ENCODE measurements around the gene RFX1. TPM values are rescaled to one million over a fixed set of nuclear protein-coding genes. Genes with fewer than 3 reads are reported as not detected.

Gene RFX1
- total and polyA plus RNA-seq, 2 experiments from 2014 or later, result 2.2 to 2.4 TPM

GRCh38 chr19:13983213-13983889 is 22.8 kb downstream of the RFX1 start:
- H3K9me3 ChIP-seq (ENCODE audit: low read depth), result no peaks in the 10 kb centered on the region
- no peak overlapping the region for H2AFZ ChIP-seq
- no peak overlapping the region for H3K4me2 ChIP-seq
- no peaks in the 10 kb centered on the region for H3K79me2 ChIP-seq
- DNase-seq (ENCODE audit: low spot score), result no peak
- H3K27me3 ChIP-seq, result no peaks in the 10 kb centered on the region
- H3K36me3 ChIP-seq (replicated peaks; ENCODE audit: insufficient read depth, low read depth), result no peaks in the 10 kb centered on the region
- no peaks in the 10 kb centered on the region for H4K20me1 ChIP-seq (ENCODE audit: insufficient read depth, poor library complexity, severe bottlenecking)
- H3K4me1 ChIP-seq (ENCODE audit: insufficient read depth), result peaks cover 10% of the 10 kb centered on the region
- no peaks in the 10 kb centered on the region for H3K9me2 ChIP-seq (replicated peaks; ENCODE audit: insufficient read depth)
- no peak overlapping the region for H3K4me3 ChIP-seq
- no peak overlapping the region for H3K27ac ChIP-seq
- 88% methylated on average over 12 of the region's 21 CpGs for WGBS (ENCODE audit: low lambda C conversion rate, missing lambda C conversion rate)
- TF ChIP-seq, protein P1, sequence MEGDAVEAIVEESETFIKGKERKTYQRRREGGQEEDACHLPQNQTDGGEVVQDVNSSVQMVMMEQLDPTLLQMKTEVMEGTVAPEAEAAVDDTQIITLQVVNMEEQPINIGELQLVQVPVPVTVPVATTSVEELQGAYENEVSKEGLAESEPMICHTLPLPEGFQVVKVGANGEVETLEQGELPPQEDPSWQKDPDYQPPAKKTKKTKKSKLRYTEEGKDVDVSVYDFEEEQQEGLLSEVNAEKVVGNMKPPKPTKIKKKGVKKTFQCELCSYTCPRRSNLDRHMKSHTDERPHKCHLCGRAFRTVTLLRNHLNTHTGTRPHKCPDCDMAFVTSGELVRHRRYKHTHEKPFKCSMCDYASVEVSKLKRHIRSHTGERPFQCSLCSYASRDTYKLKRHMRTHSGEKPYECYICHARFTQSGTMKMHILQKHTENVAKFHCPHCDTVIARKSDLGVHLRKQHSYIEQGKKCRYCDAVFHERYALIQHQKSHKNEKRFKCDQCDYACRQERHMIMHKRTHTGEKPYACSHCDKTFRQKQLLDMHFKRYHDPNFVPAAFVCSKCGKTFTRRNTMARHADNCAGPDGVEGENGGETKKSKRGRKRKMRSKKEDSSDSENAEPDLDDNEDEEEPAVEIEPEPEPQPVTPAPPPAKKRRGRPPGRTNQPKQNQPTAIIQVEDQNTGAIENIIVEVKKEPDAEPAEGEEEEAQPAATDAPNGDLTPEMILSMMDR (IDR thresholded peaks at IDR 0.05; ENCODE audit: poor library complexity), result no peak
- TF ChIP-seq EZH2 (IDR thresholded peaks at IDR 0.05; ENCODE audit: borderline replicate concordance) (no peak), EZH2phosphoT487 (IDR thresholded peaks at IDR 0.05; ENCODE audit: low read depth, severe bottlenecking, unreplicated experiment) (no peak)

GRCh38 chr19:13982773-13983172 is 23.3 kb downstream of the RFX1 start:
- Histone ChIP-seq H3K9me2 (replicated peaks; ENCODE audit: insufficient read depth) (no peaks in the 10 kb centered on the region), H4K20me1 (ENCODE audit: insufficient read depth, poor library complexity, severe bottlenecking) (no peaks in the 10 kb centered on the region), H3K4me2 (no peak overlapping the region), H3K4me1 (ENCODE audit: insufficient read depth) (peaks cover 12% of the 10 kb centered on the region), H3K9me3 (ENCODE audit: low read depth) (no peaks in the 10 kb centered on the region), H3K4me3 (no peak overlapping the region), H3K36me3 (replicated peaks; ENCODE audit: insufficient read depth, low read depth) (no peaks in the 10 kb centered on the region), H3K27me3 (no peaks in the 10 kb centered on the region), H2AFZ (no peak overlapping the region), H3K27ac (no peak overlapping the region), H3K79me2 (no peaks in the 10 kb centered on the region)
- TF ChIP-seq, protein P1 (IDR thresholded peaks at IDR 0.05; ENCODE audit: poor library complexity), result no peak
- TF ChIP-seq EZH2 (IDR thresholded peaks at IDR 0.05; ENCODE audit: borderline replicate concordance) (no peak), EZH2phosphoT487 (IDR thresholded peaks at IDR 0.05; ENCODE audit: low read depth, severe bottlenecking, unreplicated experiment) (no peak)
- no peak for DNase-seq (ENCODE audit: low spot score)
- WGBS (ENCODE audit: low lambda C conversion rate, missing lambda C conversion rate), result 98% methylated on average over 9 of the region's 9 CpGs

DNA sequence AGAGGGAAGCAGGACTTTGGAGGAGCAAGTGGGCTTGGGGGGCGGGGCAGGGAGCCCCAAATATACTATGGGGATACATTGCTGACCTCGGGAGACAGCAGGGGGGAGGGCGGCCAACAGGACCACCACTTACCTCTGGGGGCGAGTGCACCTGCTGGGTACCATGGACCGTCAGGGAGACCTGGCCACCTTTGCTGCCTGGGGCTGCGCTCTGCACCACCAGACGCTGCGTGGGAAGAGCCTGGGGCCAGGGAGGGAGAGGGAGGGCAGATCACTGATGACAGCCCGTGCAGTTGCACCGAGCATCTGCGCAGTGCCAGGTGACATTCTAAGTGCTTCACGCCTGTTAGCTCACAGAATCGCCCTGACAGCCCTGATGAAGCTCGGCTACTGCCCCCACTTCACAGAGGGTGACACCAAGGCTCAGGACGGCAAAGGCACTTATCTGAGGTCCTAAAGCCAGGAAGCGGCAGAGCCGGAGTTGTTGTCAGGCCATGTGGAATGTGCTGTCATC is 24.1 kb downstream of the RFX1 start:
- Histone ChIP-seq H3K27ac (no peak overlapping the region), H3K4me1 (ENCODE audit: insufficient read depth) (peaks cover 12% of the 10 kb centered on the region), H3K9me2 (replicated peaks; ENCODE audit: insufficient read depth) (no peaks in the 10 kb centered on the region), H3K9me3 (ENCODE audit: low read depth) (no peaks in the 10 kb centered on the region), H3K36me3 (replicated peaks; ENCODE audit: insufficient read depth, low read depth) (no peaks in the 10 kb centered on the region), H3K4me3 (no peak overlapping the region), H3K79me2 (no peaks in the 10 kb centered on the region), H4K20me1 (ENCODE audit: insufficient read depth, poor library complexity, severe bottlenecking) (no peaks in the 10 kb centered on the region), H3K27me3 (no peaks in the 10 kb centered on the region), H3K4me2 (no peak overlapping the region), H2AFZ (no peak overlapping the region)
- TF ChIP-seq, protein P1 (IDR thresholded peaks at IDR 0.05; ENCODE audit: poor library complexity), result no peak
- TF ChIP-seq EZH2 (IDR thresholded peaks at IDR 0.05; ENCODE audit: borderline replicate concordance) (no peak), EZH2phosphoT487 (IDR thresholded peaks at IDR 0.05; ENCODE audit: low read depth, severe bottlenecking, unreplicated experiment) (no peak)
- WGBS (ENCODE audit: low lambda C conversion rate, missing lambda C conversion rate), result 97% methylated on average over 16 of the region's 17 CpGs
- DNase-seq (ENCODE audit: low spot score), result no peak

All from hepatocyte (in vitro differentiated cells).